GF-D8 (cell line): ENCODE results near the gene TMEM101.
"Not testable (repeated sequence)": the region's sequence is repeated elsewhere in the genome, so short reads cannot be mapped to it uniquely, and the experiment has no call there.

Source experiments
- DNase-seq: peaks from one replicate; lab custom pipeline; 2025; lab: John Stamatoyannopoulos, UW

TMEM101 gene

DNA sequence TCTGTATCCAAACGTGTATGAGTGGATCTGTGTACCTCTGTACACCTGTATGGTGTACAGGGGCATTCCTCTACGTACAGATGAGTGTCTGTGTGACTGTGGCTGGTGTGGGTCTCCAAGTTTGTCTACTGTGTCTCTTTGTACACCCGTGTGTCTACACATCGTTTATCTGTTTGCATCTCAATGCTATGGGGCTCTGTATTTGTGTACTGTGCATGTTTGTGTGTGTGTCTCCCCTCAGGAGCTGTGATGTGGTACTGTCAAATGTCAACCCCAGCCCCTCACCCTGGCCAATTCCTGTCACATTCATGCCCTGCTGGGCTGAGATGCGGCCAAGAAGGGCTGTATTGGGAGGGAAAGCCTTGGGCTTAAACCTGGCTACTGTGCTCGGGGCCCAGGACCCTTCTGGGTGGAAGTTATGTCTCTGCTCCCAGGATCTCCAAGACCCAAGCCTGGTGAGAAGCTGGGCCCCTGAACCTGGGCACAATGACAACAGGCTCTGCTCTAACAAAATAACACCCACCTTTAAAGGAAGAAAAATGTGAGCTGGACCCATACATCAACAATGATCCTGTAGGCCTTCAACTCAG lies 13.8 kb downstream of the TMEM101 start:
- no peak for DNase-seq

GRCh38 chr17:44000141-44000860 lies 14.5 kb downstream of the TMEM101 start:
- DNase-seq, result no peak

DNA sequence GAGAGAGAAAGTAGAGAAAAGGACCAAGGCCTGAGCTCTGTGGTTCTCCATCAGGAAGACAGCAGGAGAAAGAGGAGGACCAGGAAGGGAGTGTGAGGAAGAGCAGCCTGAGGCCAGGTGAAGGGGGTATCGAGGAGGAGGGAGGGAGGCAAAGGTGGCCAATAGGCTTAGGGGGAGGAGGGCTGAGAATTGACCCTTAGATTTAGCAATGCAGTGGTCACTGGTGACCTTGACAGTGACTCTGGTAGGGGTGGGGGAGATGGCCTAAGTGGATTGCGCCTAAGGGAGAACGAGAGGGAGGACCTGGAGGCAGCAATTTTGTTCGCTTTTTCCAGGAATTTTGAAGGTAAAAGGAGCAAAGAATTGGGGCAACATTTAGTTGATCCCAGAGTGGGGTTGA lies 15.7 kb downstream of the TMEM101 start:
- DNase-seq, result no peak

- no peak for DNase-seq
These were observed 16.2 kb downstream of the TMEM101 start for GRCh38 chr17:43998552-43998951.

DNA sequence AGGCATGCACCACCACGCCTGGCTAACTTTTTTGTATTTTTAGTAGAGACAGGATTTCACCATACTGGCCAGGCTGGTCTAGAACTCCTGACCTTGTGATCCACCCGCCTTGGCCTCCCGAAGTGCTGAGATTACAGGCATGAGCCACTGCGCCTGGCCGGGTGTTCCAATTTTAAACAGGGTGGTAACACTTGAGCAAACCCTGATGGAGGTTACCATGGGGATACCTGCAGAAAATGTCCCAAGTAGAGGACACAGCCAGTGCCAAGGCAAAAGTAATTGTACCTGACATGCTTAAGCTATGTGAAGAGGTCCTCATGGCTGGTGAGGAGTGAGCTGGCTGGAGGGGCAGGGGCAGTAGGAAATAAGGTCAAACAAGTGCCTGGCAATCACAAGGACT lies 17.6 kb downstream of the TMEM101 start:
- DNase-seq, result not testable (repeated sequence)

DNA sequence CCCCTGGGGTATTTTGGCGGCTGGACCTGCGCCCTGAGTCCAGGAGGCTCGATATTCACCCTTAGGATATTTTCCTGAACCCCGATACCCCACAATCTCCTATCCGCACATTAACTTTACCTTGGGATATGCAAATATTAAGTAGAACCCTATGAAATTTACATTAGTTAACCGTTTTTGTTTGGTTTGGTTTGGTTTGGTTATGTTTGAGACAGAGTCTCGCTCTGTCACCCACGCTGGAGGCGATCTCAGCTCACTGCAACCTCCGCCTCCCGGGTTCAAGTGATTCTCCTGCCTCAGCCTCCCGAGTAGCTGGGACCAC lies 19.7 kb downstream of the TMEM101 start:
- no peak for DNase-seq

DNA sequence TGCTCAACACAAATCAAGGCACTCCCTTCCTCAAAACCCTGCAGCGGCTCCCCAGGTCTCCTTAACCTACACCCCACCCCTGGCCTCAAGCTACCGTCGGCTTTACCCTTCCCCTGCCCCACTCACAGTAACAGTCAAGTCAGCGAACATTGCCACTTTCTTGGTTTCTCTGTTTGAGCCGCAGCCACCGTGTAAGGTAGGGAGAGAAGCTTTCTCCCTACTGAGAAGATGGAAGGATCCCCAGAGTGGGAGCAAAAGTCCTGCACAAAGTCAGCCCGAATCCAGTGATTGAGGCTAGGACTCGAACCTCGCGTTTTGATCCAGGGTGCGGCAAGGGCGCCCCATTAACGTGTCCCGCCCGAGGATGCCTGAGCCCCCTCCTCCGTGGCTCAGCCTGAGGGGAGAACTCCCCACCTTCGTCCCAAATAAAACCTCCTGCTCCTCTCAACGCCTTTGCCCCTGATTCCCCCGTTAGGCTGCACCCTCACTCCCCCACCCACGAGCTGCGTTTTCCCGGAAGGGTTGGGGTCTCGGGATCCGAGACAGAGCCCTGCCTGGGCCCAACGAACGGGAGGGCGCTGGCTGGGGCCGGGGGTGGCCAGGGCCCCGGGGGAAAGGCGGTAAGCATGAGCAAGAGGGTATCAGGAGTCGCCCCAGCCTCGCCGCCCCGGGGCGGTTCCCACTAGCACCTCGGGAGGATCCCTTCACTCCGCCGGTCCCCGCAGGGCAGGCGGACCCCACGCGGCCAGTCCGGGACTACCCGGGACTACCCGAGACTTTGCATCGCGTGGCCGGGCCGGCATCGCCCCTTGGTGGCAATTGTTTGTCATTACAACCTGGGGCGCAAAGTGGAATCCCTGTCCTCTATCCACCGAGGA lies 20.3 kb downstream of the TMEM101 start:
- peak; percentile 1 for DNase-seq

DNA sequence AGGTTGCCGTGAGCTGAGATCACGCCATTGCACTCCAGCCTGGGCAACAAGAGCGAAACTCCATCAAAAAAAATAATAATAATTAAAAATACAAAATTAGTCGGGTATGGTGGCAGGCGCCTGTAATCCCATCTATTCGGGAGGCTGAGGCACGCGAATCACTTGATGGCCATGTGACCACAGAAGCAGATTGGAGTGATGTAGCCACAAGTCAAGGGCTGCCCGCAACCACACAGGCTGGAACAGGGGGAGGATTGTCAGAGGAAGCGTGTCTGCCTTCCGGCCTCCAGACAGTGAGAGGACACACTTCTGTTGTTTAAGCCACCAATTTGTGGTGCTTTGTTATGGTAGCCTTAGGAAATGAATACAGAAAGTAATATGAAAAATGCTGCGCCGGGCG lies 22.1 kb downstream of the TMEM101 start:
- DNase-seq, result no peak

- DNase-seq, result no peak
These were observed 26.5 kb downstream of the TMEM101 start for GRCh38 chr17:43988301-43988700.

DNA sequence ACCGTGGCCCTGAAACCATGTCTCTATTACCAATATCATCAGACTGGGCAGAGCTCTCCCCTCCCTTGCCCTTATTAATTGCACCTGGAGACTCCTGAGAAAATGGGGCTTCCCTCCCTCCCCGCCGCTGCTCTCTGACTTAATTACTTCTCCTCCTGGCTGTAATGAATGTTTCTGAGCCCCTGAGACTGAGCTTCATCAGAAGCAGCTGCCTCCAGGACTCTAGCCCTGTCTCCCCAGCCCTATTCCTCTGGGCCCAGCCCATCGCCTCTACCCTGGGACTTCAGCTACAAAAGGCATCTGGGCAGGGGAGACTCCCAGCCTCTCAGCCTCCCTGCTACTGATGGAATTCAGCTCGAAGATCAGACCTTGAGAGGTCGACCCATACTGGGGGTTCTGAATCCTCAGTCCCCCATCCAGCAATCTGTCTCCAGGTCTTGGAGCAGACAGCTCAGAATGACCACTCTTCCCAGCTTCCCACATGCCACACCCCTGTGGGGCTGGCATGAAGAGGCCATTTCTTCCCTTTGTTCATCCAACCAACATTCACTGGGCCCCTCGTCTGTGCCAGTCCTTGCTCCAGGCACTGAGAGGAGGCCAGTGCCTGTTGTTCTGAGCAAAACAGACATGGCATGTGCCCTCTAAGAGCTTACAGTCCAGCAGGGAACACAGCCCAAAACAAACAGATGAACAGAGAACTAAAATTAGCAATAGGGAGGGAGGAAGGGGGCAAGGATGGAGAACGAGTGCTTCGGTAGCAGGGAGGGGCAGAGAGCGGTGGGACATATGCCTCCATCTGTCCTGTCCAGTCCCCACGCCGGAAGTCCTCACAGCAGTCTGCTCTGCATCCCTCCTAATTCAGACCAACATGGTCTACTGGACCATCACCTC lies 27.4 kb downstream of the TMEM101 start:
- no peak for DNase-seq

DNA sequence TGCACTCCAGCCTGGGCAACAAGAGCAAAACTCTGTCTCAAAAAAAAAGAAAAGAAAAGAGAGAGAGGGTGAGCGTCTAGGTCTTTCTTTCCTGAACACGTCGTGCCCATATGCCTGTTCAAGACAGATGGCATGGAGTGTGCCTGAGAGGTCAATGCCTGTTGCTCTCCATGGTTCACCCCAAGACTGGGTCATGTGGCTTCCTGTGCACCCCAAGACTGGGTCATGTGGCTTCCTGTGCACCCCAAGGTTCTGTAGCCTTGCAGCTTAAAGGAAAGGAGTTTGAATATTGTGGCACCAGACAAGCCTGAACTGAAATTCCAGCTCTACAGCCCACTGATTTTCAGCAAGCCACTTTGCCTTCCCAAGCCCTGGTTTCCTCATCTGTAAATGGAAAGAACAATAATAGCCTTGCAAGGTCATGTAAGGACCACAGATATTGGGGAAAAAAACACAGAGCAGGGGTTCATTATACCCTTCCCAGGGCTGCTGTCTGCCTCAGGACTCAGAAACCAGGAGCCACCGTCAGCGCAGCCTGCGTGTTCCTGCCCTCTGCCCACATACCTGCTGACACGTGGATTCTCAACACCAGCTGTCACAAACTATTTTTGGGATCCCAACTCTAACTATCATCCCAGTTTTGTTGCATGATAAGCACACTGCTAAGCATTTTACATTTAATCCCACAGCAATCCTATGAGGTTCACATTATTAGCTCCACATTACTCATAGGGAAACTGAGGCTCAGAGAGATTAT lies 28.4 kb downstream of the TMEM101 start:
- no peak for DNase-seq

- no peak for DNase-seq
These were observed 30.2 kb downstream of the TMEM101 start for GRCh38 chr17:43984521-43984920.

GRCh38 chr17:43983515-43984411 lies 31.0 kb downstream of the TMEM101 start:
- DNase-seq, result no peak

- DNase-seq, result no peak
These were observed 31.6 kb downstream of the TMEM101 start for GRCh38 chr17:43983196-43983514.

DNA sequence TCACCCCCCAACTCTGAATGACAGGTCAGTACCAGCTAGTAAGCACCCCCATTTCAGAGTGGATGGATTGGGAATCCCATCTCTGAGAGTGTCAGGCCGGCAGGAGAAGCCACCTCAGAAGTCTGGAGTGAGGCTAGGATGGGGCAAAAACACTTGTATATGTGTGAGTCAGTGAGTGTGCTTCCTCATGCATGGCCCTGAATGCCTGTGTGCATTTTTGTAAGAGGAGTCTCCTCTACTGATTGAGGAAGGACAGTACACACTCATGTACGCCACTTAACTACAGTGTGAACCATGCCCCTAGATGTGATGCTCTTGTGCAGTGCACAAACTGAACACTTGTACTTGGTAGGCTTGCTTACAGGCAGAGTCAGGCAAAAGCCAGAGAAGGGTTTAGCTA lies 32.6 kb downstream of the TMEM101 start:
- DNase-seq, result no peak

DNA sequence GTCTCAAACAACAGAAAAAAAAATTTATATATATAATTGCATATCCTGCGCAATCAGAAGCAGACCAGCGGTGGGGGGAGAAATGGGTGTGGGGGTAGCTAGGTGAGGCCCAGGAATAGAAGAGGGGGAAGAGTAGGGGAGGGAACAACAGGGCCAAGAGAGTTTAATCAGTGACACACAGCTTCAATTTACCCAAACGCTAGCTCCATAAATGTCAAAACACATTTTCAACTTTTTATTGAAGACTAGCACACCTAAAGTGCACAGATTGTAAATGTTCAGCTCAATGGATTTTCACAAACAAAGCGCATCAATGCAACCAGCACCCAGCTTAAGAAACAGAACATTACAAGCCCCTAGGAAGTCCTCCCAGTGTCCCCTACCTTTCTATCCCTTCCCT lies 35.1 kb downstream of the TMEM101 start:
- DNase-seq, result no peak

DNA sequence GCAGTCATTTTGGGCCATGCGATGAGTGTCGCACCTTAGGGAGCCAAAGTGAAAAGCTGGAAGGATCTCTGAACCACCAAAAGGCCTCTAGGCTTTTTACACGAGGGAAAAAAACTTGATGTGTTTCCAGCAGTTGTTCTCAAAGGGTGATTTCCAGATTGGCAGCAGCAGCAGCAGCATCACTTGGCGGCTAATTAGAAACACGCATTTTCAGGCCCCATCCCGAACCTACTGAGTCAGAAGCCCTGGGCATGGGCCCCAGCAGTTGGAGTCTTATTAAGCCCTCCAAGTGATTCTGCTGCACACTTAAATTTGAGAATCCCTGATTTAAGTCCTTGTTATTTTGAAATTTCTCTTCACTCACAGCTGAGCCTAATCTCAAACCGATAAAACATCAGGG lies 35.8 kb downstream of the TMEM101 start:
- no peak for DNase-seq

GRCh38 chr17:43978078-43978477 lies 36.7 kb downstream of the TMEM101 start:
- no peak for DNase-seq

GRCh38 chr17:43976963-43977837 lies 37.6 kb downstream of the TMEM101 start:
- no peak for DNase-seq

- no peak for DNase-seq
These were observed 38.9 kb downstream of the TMEM101 start for GRCh38 chr17:43975898-43976297.
